Lower leg skin (tissue), 4 donors: Measurements from ENCODE around the gene CBR1. TPM values are rescaled to one million over a fixed set of nuclear protein-coding genes. Genes with fewer than 3 reads are reported as not detected.
"Not testable (repeated sequence)": the region's sequence is repeated elsewhere in the genome, so short reads cannot be mapped to it uniquely, and the experiment has no call there.

ENCODE experiments used
- DNase-seq, 2 donors: peaks; one replicate each; pipeline ENCODE4 v3.0.0-alpha.2; 2019; ENCODE audit warnings: low spot score in 2 of 2
- H3K4me3 ChIP-seq: fragments of 200-600 bp; sonication (generic); 2 replicates; pipeline ENCODE4 v1.5.1; 2017; ENCODE audit warnings: mild to moderate bottlenecking, low read depth; ENCODE audit not compliant: poor library complexity, severe bottlenecking
- POLR2A ChIP-seq, 2 donors: fragments of 450-650 bp; IDR thresholded peaks; one replicate each; pipeline ENCODE4 v1.6.1; 2016 to 2017; ENCODE audit warnings: antibody characterized with exemption in 2 of 2, mild to moderate bottlenecking in 1 of 2, moderate library complexity in 1 of 2
- WGBS, 2 donors: methylation state at CpG; one replicate each; pipeline ENCODE4 v1.1.5; 2018; 5-methylcytosine and 5-hydroxymethylcytosine counted together
- intact Hi-C: fragments of 100-400 bp; cut with DNase I; formaldehyde crosslinking; loops from one replicate; pipeline ENCODE4 v1.15.0; 2023; ENCODE audit warnings: low total_unique reads
- total RNA-seq, 4 donors: library from RNA; depleted of rRNA; stranded (reverse); fragments of >200 nt; gene quantifications; one replicate each; pipeline ENCODE4 v1.1.0, GENCODE V29; 2016
- TF ChIP-seq, protein P1 (sequence below), 3 donors: fragments of 450-650 bp; IDR thresholded peaks; one replicate each; pipeline ENCODE4 v1.5.1; 2016; ENCODE audit warnings: antibody characterized with exemption in 3 of 3, mild to moderate bottlenecking in 3 of 3, moderate library complexity in 2 of 3

The CBR1 gene
- total RNA-seq, 4 donors from 2014 or later = 312 to 945 (median 473) TPM

GRCh38 chr21:36072453-36073162 is 2.8 kb downstream of the CBR1 start:
- 72 to 82% methylated on average over 12 of the region's 12 CpGs for WGBS, 2 donors
- no peak overlapping the region for H3K4me3 ChIP-seq
- intact Hi-C loops = no loop called here
- TF ChIP-seq POLR2A (IDR thresholded peaks at IDR 0.05) = no peak
- TF ChIP-seq, protein P1, sequence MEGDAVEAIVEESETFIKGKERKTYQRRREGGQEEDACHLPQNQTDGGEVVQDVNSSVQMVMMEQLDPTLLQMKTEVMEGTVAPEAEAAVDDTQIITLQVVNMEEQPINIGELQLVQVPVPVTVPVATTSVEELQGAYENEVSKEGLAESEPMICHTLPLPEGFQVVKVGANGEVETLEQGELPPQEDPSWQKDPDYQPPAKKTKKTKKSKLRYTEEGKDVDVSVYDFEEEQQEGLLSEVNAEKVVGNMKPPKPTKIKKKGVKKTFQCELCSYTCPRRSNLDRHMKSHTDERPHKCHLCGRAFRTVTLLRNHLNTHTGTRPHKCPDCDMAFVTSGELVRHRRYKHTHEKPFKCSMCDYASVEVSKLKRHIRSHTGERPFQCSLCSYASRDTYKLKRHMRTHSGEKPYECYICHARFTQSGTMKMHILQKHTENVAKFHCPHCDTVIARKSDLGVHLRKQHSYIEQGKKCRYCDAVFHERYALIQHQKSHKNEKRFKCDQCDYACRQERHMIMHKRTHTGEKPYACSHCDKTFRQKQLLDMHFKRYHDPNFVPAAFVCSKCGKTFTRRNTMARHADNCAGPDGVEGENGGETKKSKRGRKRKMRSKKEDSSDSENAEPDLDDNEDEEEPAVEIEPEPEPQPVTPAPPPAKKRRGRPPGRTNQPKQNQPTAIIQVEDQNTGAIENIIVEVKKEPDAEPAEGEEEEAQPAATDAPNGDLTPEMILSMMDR (IDR thresholded peaks at IDR 0.05) = no peak
- no peak for DNase-seq

DNA sequence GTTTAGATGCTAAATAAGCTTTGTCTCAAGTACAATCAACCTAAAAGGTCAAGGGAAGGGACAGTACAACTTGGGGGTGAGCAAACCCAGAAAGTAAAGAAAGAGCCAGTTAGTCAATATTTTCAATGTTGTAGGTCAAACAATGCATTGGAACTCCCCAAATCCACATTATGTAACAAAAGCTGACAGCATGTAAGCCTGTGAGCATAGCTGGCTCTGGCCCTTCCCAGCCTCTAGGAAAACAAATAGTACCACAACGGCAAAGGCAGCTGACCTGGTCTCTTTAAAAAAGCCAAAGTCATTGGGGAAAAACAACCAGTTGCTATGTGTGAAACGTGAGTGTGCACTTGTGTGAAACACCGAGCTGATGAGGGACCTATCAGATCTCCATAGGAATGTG is 3.4 kb downstream of the CBR1 start:
- no peak overlapping the region for H3K4me3 ChIP-seq
- 26 to 35% methylated on average over 3 of the region's 3 CpGs for WGBS, 2 donors
- TF ChIP-seq, protein P1 (IDR thresholded peaks at IDR 0.05) = no peak
- TF ChIP-seq POLR2A (IDR thresholded peaks at IDR 0.05) = no peak
- intact Hi-C loops = no loop called here
- no peak for DNase-seq

DNA sequence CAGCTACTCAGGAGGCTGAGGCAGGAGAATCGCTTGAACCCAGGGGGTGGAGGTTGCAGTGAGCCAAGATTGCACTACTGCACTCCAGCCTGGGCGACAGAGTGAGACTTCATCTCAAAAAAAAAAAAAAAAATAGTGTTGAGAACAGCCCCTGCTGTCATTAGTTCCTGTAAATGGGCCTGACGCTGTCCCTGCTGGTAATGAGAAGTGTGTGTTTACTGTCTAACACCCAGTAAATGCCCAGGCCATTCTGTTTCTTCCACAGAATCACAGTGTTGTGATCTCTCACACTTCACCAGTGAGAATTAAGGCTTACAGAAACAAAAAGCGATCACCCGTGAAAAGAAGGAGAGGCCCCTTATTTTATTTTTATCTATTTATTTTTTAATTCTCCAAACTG is 4.1 kb downstream of the CBR1 start:
- intact Hi-C loops, H3K4me3 ChIP-seq, DNase-seq: not testable (repeated sequence)
- 56 to 62% methylated on average over 5 of the region's 5 CpGs for WGBS, 2 donors

- DNase-seq = no peak
Observed at GRCh38 chr21:36075171-36075570, 5.3 kb downstream of the CBR1 start.

DNA sequence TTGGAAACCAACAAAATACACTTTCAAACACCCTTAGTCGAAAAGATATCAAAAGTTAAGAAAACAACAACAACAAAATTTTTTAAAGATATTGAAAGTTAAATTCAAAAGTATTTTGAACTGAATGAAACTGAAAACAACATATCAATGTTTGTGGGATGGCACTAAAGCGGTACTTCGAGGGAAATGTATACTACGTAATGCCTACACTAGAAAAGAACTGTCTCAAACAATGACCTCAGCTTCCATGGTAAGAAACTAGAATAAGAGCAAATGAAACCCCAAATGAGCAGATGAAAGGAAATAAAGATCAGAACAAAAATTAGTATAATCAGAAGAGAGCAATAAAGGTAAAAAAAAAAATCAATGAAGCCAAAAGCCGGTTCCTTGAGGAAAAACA is 6.1 kb downstream of the CBR1 start:
- DNase-seq = no peak
- TF ChIP-seq POLR2A (IDR thresholded peaks at IDR 0.05) = no peak
- TF ChIP-seq, protein P1 (IDR thresholded peaks at IDR 0.05) = no peak
- no peak overlapping the region for H3K4me3 ChIP-seq
- WGBS, 2 donors = 88 to 89% methylated on average over 5 of the region's 5 CpGs
- intact Hi-C loops = no loop called here

More at GRCh38 chr21:36075171-36075570, 5.3 kb downstream of the CBR1 start:
- TF ChIP-seq, protein P1 (IDR thresholded peaks at IDR 0.05) = no peak
- no peak for TF ChIP-seq POLR2A (IDR thresholded peaks at IDR 0.05)
- no peak overlapping the region for H3K4me3 ChIP-seq
- WGBS, 2 donors = 35 to 54% methylated on average over 3 of the region's 3 CpGs
- intact Hi-C loops = no loop called here

GRCh38 chr21:36076878-36077655 is 7.2 kb downstream of the CBR1 start:
- intact Hi-C loops = no loop called here
- no peak for DNase-seq
- TF ChIP-seq POLR2A (IDR thresholded peaks at IDR 0.05) = no peak
- TF ChIP-seq, protein P1 (IDR thresholded peaks at IDR 0.05) = no peak

More at GRCh38 chr21:36076878-36077655, 7.2 kb downstream of the CBR1 start:
- no peak overlapping the region for H3K4me3 ChIP-seq
- WGBS, 2 donors = 50 to 68% methylated on average over 7 of the region's 7 CpGs
